ENCODE results near the gene PCTP.

PCTP gene

GRCh38 chr17:55728361-55728760, 22.5 kb upstream of the PCTP start:
- no peak for DNase-seq

GRCh38 chr17:55728833-55729232, 22.0 kb upstream of the PCTP start:
- no peak for DNase-seq

GRCh38 chr17:55729484-55729883, 21.4 kb upstream of the PCTP start:
- no peak for DNase-seq

GRCh38 chr17:55730380-55730779, 20.5 kb upstream of the PCTP start:
- no peak for DNase-seq

GRCh38 chr17:55730808-55731207, 20.0 kb upstream of the PCTP start:
- DNase-seq: no peak

- no peak for DNase-seq
These were observed 19.1 kb upstream of the PCTP start for GRCh38 chr17:55731586-55732250.

GRCh38 chr17:55734128-55734781, 16.6 kb upstream of the PCTP start:
- no peak for DNase-seq

GRCh38 chr17:55735731-55736405, 15.0 kb upstream of the PCTP start:
- peak; percentile 50 for DNase-seq

GRCh38 chr17:55737976-55738501, 12.8 kb upstream of the PCTP start:
- no peak for DNase-seq

GRCh38 chr17:55740511-55741355, 10.1 kb upstream of the PCTP start:
- DNase-seq: no peak

- no peak for DNase-seq
These were observed 9.5 kb upstream of the PCTP start for GRCh38 chr17:55741356-55741700.

- DNase-seq: no peak
These were observed 8.4 kb upstream of the PCTP start for GRCh38 chr17:55742272-55743102.

GRCh38 chr17:55743103-55743679, 7.7 kb upstream of the PCTP start:
- no peak for DNase-seq

GRCh38 chr17:55745258-55745657, 5.6 kb upstream of the PCTP start:
- no peak for DNase-seq

- no peak for DNase-seq
These were observed 4.4 kb upstream of the PCTP start for GRCh38 chr17:55746466-55746865.

GRCh38 chr17:55747209-55747608, 3.6 kb upstream of the PCTP start:
- no peak for DNase-seq

- DNase-seq: no peak
These were observed 2.0 kb upstream of the PCTP start for GRCh38 chr17:55748841-55749240.

GRCh38 chr17:55749985-55750384, 866 bp upstream of the PCTP start:
- DNase-seq: no peak

GRCh38 chr17:55751720-55752250, 934 bp downstream of the PCTP start:
- no peak for DNase-seq

- DNase-seq: no peak
These were observed 5.8 kb downstream of the PCTP start for GRCh38 chr17:55756689-55757088.

GRCh38 chr17:55757659-55758058, 6.8 kb downstream of the PCTP start:
- DNase-seq: no peak

GRCh38 chr17:55758171-55758570, 7.3 kb downstream of the PCTP start:
- DNase-seq: no peak
